Stimulated activated CD8-positive, alpha-beta memory T cell treated with anti-CD3 and anti-CD28 coated beads, Interleukin-4, amount 100 ng/mL, for 1 hour (primary cell): Measurements from ENCODE around the gene KRTAP10-8.
"Not testable (repeated sequence)": the region's sequence is repeated elsewhere in the genome, so short reads cannot be mapped to it uniquely, and the experiment has no call there.

Experiments used
- DNase-seq, 2 donors: peaks; one replicate each; pipeline ENCODE4 v3.0.0-alpha.2; 2020; ENCODE audit warnings: low read depth in 2 of 2, low spot score in 1 of 2

Gene KRTAP10-8

DNA sequence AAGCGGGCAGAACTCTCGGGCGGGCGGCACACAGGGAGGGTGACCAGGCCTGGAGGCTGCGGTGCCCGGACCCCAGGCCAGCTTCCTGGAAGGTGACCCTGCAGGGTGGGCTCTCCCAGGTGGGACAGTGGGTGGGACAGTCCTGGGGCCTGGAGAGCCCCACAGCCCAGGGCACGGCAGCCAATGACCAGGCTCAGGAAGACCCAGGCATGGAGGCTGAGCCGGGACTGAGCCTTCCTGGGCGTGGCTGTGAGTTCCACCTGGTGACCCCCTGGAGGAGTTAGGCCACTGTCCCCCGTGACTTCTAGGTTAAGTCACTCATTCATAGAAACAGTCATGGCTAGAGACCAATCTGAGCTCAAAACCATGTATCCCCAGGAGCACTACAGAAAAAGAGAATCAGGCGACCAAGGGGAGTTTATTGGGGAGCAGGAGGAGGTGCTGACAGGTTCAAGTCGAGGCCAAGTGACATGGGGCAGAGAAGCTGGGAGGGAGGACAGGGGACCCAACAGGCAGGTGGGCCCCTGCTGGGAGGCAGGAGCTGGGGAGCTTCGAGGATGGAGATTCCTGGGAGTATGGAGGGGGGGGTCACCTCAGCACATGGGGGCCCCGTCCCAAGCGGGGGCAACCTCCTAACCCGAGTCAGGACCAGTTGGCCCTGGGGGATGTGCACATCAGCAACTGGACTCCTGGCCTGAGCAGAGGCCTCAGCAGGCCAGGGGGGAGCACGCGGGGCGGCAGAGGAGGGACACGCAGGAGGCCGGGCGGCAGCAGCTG, 32.6 kb upstream of the KRTAP10-8 start:
- DNase-seq, result no peak

DNA sequence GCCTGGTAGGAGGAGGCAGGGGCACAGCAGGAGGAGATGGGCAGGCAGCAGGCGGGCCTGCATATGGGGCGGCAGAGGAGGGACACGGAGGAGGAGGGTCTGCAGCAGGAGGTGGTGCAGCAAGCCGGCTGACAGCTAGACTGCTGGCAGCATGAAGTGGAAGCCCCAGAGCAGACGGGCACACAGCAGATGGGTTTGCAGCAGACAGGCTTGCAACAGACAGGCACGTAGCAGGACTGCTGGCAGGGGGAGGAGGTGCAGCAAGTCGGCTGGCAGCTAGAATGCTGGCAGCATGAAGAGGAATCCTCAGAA, 32.1 kb upstream of the KRTAP10-8 start:
- no peak for DNase-seq

DNA sequence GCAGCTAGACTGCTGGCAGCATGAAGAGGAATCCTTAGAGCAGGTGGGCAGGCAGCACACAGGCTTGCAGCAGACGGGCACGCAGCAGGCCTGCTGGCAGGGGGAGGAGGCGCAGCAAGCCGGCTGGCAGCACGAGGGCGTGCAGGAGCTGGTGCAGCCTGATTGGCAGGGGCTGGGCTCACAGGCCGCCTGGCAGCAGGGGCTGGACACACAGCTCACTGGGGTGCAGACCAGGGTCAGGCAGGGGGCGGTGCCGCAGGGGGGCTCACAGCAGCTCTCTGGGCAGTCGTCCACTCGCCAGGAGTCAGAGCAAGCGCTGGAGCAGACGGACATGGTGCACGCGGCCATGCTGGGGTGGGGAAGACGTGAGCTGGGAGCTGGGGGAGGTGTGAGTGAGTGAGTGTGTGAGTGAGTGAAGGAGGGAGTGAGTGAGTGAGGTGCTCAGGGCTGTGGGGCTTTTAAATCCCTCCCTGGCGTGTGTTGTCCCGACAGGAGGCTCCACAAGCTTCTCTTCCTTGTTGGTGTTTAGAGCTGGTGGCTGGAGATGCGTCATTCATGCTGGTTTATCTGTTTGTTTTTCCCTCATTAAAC, 31.6 kb upstream of the KRTAP10-8 start, which contains the start of gene KRTAP10-5:
Gene KRTAP10-5, minus strand, starts transcription at position 374 of the 591 bp plus-strand sequence. Its CDS starts 26 bp downstream, at position 348.
- not testable (repeated sequence) for DNase-seq

- DNase-seq, result no peak
These were observed 30.7 kb upstream of the KRTAP10-8 start for GRCh38 chr21:44581158-44581557.

DNA sequence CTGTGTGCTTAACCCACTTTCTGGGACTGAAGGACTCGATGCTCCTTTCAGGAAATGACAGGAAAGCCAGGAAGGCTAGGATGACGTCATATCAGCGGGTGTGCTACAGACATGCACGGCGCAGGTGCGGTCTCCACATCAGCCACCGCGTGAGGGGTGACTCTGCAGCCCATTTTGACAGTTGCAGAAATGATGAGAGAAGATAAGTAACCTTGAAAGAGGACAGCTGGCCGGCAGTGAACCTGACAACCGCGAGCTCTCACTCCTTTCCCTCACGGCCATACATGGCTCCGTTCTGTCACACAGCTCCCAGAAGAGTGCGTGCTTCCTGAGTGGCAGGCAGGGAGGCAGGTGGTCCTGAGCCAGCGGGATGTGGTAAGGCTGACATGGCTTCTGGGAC, 29.8 kb upstream of the KRTAP10-8 start:
- DNase-seq, result no peak

- DNase-seq, result no peak
These were observed 28.6 kb upstream of the KRTAP10-8 start for GRCh38 chr21:44583089-44583799.

DNA sequence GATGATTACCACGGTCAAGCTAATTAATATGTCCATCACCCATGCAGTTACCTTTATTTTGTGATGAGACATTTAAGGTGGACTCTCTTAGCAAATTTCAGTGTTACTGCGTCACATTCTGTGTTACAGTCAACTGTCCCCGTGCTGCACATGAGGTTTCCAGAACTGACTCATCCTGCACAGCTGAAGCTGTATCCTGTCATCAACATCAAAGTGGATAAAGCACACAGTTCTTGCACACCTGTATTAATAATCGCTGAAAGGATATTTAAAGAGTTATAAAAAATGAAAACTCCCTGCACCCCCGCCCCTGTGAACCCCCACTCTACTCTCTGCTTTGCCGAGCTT, 28.1 kb upstream of the KRTAP10-8 start:
- no peak for DNase-seq

- no peak for DNase-seq
These were observed 26.0 kb upstream of the KRTAP10-8 start for GRCh38 chr21:44585892-44586291.

GRCh38 chr21:44589094-44589493, 22.8 kb upstream of the KRTAP10-8 start:
- no peak for DNase-seq

GRCh38 chr21:44589586-44590305, 22.1 kb upstream of the KRTAP10-8 start:
- no peak for DNase-seq

DNA sequence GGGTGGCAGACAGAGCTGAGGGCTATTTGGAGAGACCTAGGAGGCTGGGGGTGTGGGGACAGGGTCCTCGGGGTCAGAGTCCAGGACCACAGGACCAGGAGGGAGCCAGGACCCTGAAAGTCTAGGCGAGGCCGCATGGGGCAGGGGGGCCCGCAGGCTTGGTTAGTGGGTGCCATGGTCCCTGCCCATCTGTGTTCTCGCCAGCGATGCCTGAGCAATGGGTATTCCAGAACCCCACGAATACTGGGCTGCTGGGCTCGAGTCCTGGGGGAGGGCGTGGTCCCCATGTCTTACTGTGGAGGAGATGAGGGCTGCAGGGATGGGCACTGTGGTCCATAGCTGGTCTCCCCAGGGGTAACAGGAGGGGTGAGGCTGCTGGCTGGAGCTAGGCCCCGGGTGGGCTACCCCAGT, 21.6 kb upstream of the KRTAP10-8 start:
- DNase-seq, result no peak

- not testable (repeated sequence) for DNase-seq
These were observed 20.7 kb upstream of the KRTAP10-8 start for GRCh38 chr21:44590897-44591800.

DNA sequence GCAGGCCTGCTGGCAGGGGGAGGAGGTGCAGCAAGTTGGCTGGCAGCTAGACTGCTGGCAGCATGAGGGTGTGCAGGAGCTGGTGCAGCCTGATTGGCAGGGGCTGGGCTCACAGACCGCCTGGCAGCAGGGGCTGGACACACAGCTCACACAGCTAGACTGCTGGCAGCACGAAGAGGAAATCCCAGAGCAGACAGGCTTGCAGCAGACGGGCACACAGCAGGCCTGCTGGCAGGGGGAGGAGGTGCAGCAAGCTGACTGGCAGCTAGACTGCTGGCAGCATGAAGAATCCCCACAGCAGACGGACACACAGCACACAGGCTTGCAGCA, 20.1 kb upstream of the KRTAP10-8 start:
- DNase-seq, result not testable (repeated sequence)

DNA sequence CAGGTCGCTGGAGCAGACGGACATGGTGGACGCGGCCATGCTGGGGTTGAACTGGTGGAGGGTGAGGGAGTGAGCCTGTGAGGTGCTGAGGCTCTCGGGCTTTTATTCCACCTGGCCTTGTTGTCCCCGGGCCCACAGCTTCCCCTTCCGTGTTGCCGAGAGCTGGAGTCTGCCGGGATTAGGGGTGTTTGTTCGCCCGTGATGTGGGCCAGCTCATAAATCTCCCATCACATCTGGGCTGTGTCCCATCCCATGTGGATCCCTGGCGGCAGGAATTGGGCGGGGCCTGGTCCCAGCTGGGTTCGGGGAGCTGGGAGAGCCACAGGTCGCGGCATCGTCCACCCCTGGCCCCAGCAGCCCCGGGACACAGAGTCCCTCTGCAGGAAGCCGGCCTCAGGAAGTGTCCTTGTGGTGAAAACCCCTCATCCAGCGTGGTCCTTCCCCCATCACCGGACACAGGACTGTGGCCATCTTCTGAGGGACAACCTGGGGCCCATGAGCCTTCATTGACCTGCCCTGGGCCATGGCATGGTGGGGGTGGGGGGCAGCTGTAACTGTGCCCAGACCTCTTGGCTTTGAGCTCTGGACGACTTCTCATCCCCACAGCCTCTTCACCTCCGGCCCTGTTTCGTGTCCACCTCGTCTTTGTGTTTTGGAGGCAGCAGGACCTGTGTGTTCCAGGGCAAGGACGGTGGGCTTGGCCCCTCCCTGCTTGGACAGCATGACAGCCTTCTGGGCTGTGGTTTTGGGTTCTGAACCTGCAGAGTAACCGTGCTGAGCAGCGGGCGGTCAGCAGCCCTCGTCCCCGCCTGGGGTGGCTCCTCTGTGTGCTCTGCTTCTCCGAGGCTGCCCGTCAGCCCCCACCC, 19.2 kb upstream of the KRTAP10-8 start, which contains the start of gene KRTAP10-6:
Gene KRTAP10-6, minus strand, starts transcription at position 60 of the 866 bp plus-strand sequence. Its CDS starts 21 bp downstream, at position 39.
- DNase-seq, result no peak

GRCh38 chr21:44593598-44594405, 18.1 kb upstream of the KRTAP10-8 start:
- no peak for DNase-seq

DNA sequence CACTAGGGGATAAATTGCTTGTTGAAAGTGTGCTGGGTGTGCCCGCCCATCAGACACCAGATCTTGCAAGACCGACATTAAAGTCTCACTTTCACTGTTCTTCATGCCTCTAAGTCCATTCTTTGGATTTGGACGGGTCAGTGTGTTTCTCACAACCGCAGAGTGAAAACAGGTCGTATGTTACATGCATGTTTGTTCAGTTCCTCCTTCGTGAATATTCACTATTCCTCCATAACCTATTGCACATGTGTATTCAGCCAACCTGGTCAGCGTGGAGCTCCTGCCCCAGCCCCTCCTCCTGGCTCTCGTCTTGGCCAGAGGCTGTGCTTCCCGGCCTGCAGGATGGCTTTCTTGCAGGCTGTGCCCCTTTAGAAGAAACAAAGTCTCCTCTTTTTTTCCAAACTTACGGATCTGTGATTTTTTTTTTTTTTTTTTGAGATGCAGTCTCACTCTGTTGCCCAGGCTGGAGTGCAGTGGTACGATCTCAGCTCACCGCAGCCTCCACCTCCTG, 17.4 kb upstream of the KRTAP10-8 start:
- DNase-seq, result no peak

DNA sequence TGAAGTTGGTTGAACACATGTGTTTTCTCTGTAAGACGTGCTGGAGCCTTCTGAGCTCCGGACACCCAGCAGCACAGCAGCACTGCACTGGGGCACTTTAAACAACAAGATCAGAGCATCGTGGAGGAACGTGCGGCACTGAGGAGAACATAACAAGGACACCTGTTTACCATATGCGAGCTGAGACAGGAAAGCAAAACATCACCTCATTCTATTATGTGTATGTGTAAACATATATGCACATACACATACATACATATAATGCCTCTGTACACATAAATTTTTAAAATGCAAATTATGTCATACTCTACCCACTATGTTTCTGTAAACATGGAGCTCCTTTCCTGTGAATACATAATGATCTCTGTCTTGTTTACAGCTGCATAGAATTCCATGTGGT, 16.4 kb upstream of the KRTAP10-8 start:
- DNase-seq, result no peak

DNA sequence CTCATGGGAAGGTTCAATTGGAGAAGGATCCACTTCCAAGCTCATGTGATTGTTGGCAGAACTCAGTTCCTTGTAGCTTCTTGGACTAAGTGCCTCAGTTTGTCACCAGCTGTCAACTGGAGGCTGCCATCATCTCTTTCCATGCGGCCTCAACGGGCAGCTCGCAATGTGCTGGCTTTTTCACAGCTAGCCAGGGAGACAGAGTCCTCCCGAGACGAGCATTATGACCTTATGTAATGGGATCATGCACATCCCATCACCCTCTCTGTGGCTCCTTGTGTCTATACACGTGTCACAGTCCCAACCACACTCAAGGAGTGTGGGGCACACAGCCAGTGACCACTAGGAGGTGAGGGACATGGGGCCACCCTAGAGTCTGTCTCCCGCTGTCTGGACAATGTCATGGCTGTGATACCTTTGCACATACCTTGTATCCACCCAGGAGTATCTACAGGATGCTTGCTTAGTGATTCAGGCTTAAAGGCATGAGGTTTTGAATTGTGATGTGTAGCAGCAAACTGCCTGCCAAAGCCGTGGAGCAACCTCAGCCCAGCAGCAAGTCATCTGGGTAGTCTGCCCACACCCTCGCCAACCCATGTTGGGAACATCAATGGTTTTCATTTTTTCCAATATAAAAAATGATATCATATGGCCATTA, 15.7 kb upstream of the KRTAP10-8 start:
- no peak for DNase-seq
